ENCODE measurements around the gene MPIG6B.

The MPIG6B gene

DNA sequence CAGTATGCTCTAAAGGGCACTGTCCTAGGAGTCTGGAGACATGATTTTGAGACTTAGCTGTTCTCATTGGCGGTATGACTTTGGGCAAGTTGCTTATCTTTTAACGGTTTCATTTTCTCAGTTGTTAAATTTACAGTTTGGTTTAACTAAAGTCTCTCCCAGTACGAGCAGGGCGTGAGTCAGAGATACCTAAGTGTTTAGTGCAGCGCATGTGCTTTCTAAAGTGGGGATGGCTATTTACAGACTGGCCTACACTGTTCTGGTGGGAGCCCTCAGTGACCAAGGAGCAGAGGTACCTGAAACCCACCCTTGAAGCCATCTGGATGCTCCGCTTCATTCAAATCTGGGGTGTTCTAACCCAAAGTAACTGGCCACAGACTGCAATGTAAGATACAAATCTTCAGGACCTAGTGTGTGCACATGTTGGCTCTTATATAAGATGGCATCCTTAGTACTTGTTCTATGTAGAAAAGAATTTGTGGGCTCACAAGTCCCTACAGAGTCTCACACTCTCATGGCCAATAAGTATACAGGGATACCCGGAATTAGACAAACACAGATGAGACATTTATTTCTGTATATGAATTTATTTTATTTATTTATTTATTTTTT, 27.3 kb downstream of the MPIG6B start:
- no peaks in the 10 kb centered on the region for H3K36me3 ChIP-seq (ENCODE audit: control insufficient read depth, insufficient read depth, low read length)
- H3K27ac ChIP-seq (ENCODE audit: insufficient read depth, low read depth, low read length, poor library complexity, severe bottlenecking): no peak overlapping the region
- H3K4me1 ChIP-seq (ENCODE audit: control insufficient read depth, insufficient read depth, low read length): no peaks in the 10 kb centered on the region
- no peak overlapping the region for H3K4me3 ChIP-seq (ENCODE audit: insufficient read depth, low read depth, low read length)
- H3K27me3 ChIP-seq (ENCODE audit: control insufficient read depth, insufficient read depth, low read length, poor library complexity, severe bottlenecking): no peaks in the 10 kb centered on the region
- WGBS, 2 experiments: 96 to 98% methylated on average over 6 of the region's 7 CpGs
- H3K9me3 ChIP-seq (ENCODE audit: control insufficient read depth, low read length): no peaks in the 10 kb centered on the region

DNA sequence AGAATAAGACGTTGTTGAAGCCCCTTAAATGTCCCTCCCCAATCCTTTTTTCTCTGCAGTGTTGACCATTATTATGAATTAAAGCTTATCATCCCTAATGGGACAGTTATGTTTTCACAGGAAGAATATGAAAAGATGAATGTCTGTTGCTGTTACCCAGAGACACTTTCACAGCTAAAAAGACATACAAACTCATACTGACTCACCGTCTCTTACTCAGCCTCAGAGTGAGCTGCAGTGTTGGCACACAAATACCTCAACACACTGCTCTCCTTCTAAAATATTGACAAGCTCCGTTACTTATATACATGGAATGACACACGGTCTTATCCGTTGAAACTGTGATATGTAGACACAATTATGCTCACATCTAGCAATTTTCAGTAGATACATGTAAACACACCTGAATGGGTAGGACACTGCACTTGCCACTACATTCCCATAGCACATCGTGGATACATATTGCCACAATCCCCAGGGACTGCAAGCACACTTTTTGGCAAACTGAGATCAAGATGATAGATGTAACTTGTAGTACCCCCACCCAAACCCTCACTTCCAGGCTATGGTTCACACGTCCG, 29.7 kb downstream of the MPIG6B start:
- no peaks in the 10 kb centered on the region for H3K27me3 ChIP-seq (ENCODE audit: control insufficient read depth, insufficient read depth, low read length, poor library complexity, severe bottlenecking)
- no peaks in the 10 kb centered on the region for H3K9me3 ChIP-seq (ENCODE audit: control insufficient read depth, low read length)
- no peak overlapping the region for H3K27ac ChIP-seq (ENCODE audit: insufficient read depth, low read depth, low read length, poor library complexity, severe bottlenecking)
- no peaks in the 10 kb centered on the region for H3K36me3 ChIP-seq (ENCODE audit: control insufficient read depth, insufficient read depth, low read length)
- H3K4me3 ChIP-seq (ENCODE audit: insufficient read depth, low read depth, low read length): no peak overlapping the region
- WGBS, 2 experiments: 85 to 98% methylated on average over 7 to 8 of the region's 8 CpGs
- H3K4me1 ChIP-seq (ENCODE audit: control insufficient read depth, insufficient read depth, low read length): no peaks in the 10 kb centered on the region

DNA sequence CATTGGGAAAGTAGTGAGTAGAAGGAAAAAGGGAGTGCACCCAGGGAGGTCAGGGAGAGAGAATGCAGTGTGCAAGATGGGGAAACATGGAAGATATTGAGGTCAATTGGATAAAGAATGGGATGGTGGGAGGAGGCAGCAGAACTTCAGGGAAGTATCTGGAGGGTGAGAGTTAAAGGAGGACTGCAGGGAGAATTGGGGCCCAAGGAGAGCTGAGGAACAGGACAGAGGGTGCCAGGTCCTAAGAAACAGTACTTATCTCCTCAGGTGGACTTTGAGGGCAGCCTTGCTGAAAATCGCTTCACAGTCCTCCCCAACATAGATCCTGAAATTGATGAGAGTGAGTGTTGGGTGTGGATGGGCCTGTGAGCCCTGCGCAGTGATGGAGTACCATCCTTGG, 35.1 kb downstream of the MPIG6B start:
- H3K9me3 ChIP-seq (ENCODE audit: control insufficient read depth, low read length): no peaks in the 10 kb centered on the region
- H3K27me3 ChIP-seq (ENCODE audit: control insufficient read depth, insufficient read depth, low read length, poor library complexity, severe bottlenecking): no peaks in the 10 kb centered on the region
- WGBS, 2 experiments: 95 to 96% methylated on average over 2 of the region's 2 CpGs
- no peak overlapping the region for H3K4me3 ChIP-seq (ENCODE audit: insufficient read depth, low read depth, low read length)
- peaks cover 5% of the 10 kb centered on the region for H3K36me3 ChIP-seq (ENCODE audit: control insufficient read depth, insufficient read depth, low read length)
- peaks cover 7% of the 10 kb centered on the region for H3K4me1 ChIP-seq (ENCODE audit: control insufficient read depth, insufficient read depth, low read length)
- no peak overlapping the region for H3K27ac ChIP-seq (ENCODE audit: insufficient read depth, low read depth, low read length, poor library complexity, severe bottlenecking)

DNA sequence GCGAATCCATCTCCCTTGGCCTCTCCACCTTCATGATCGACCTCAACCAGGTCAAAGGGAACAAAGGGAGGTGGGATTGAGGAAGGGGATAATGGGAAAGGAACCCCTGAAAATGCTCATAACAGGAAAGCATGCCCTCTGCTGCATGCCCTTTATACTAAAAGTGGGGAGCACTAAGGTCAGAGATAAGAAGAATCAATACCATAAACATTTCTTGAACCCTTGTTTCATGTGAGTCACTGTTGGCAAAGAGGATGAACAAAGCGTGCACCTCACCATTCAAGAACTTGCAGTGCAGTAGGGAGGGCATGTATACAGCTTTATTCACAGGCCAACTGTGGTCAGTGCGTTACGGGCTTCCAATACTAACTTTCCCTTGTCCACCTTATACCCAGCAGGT, 37.6 kb downstream of the MPIG6B start:
- Histone ChIP-seq H3K27me3 (ENCODE audit: control insufficient read depth, insufficient read depth, low read length, poor library complexity, severe bottlenecking) (no peaks in the 10 kb centered on the region), H3K4me1 (ENCODE audit: control insufficient read depth, insufficient read depth, low read length) (peaks cover 16% of the 10 kb centered on the region), H3K9me3 (ENCODE audit: control insufficient read depth, low read length) (no peaks in the 10 kb centered on the region), H3K27ac (ENCODE audit: insufficient read depth, low read depth, low read length, poor library complexity, severe bottlenecking) (no peak overlapping the region), H3K4me3 (ENCODE audit: insufficient read depth, low read depth, low read length) (no peak overlapping the region), H3K36me3 (ENCODE audit: control insufficient read depth, insufficient read depth, low read length) (peaks cover 5% of the 10 kb centered on the region)
- WGBS, 2 experiments: 93 to 95% methylated on average over 5 of the region's 5 CpGs

DNA sequence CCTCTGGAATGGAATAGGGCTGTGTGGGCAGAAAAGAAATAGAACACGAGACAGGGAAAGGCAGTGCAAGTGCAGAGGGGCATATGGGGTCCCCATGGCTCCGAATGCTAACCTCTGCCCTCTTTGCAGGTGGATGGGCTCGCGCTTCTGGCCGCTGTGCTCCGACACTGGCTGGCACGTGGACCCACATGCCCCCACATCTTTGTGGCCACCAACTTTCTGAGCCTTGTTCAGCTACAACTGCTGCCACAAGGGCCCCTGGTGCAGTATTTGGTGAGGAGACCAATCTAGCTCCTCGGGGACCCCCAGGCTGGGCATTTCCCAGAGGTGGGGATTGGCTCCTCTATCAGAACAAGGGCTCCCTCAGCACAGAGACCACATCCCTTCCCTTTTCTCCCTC, 38.2 kb downstream of the MPIG6B start:
- no peak overlapping the region for H3K27ac ChIP-seq (ENCODE audit: insufficient read depth, low read depth, low read length, poor library complexity, severe bottlenecking)
- no peak overlapping the region for H3K4me3 ChIP-seq (ENCODE audit: insufficient read depth, low read depth, low read length)
- H3K4me1 ChIP-seq (ENCODE audit: control insufficient read depth, insufficient read depth, low read length): peaks cover 22% of the 10 kb centered on the region
- no peaks in the 10 kb centered on the region for H3K9me3 ChIP-seq (ENCODE audit: control insufficient read depth, low read length)
- WGBS, 2 experiments: 96% methylated on average over 8 of the region's 8 CpGs
- H3K27me3 ChIP-seq (ENCODE audit: control insufficient read depth, insufficient read depth, low read length, poor library complexity, severe bottlenecking): no peaks in the 10 kb centered on the region
- peaks cover 5% of the 10 kb centered on the region for H3K36me3 ChIP-seq (ENCODE audit: control insufficient read depth, insufficient read depth, low read length)

DNA sequence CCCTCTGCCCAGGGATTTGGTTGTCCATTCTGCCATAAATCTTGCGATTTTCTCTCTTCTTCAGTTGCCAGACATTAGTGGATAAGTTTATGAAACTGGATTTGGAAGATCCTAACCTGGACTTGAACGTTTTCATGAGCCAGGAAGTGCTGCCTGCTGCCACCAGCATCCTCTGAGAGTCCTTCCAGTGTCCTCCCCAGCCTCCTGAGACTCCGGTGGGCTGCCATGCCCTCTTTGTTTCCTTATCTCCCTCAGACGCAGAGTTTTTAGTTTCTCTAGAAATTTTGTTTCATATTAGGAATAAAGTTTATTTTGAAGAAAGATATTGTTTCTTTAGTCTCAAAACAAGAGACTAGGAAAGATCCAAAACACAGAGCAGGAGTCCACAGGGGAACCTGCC, 39.2 kb downstream of the MPIG6B start, which contains the start of gene SAPCD1:
Gene SAPCD1, plus strand, starts transcription at position 301 of the 400 bp plus-strand sequence. CDS start 399 bp downstream, outside the sequence.
- 88 to 93% methylated on average over 3 to 4 of the region's 4 CpGs for WGBS, 2 experiments
- Histone ChIP-seq H3K27ac (ENCODE audit: insufficient read depth, low read depth, low read length, poor library complexity, severe bottlenecking) (peak within 1 kb of the TSS; percentile 87), H3K36me3 (ENCODE audit: control insufficient read depth, insufficient read depth, low read length) (peaks cover 5% of the 10 kb centered on the region), H3K27me3 (ENCODE audit: control insufficient read depth, insufficient read depth, low read length, poor library complexity, severe bottlenecking) (no peaks in the 10 kb centered on the region), H3K9me3 (ENCODE audit: control insufficient read depth, low read length) (no peaks in the 10 kb centered on the region), H3K4me3 (ENCODE audit: insufficient read depth, low read depth, low read length) (no peak within 1 kb of the TSS), H3K4me1 (ENCODE audit: control insufficient read depth, insufficient read depth, low read length) (peaks cover 22% of the 10 kb centered on the region)

DNA sequence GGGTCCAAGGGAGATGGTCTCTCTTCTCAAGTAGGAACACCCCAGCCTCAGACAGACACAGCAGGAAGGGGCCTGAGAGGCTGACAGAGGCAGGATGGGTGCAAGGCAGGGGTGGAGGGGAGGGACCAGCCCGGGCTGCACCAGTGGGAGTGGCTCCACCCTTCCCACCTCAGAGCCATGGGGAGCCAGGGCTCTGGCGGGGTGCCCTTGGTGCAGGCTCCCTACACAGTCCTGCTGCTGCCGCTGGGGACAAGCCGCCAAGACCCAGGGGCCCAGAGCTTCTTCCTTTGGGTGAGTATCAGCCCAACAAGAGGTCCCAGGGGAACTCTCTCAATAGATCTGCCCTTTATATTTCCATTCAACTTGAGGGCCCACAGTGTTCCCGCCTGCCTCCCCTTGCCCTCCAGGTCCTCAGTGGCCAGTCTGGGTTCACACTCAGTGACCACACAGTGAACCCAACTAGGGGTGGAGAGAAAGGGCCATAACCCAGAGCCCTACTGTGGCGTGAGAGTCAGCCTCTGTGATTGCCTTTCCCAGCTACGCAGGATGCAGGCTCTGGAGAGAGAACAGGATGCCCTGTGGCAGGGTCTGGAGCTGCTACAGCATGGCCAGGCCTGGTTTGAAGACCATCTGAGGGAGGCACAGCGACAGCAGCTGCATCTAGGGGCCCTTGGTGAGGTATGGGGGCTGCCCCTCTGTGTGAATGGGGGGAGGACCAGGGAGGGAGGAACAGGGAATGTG, 39.9 kb downstream of the MPIG6B start:
- 83 to 85% methylated on average over 8 of the region's 8 CpGs for WGBS, 2 experiments
- no peaks in the 10 kb centered on the region for H3K9me3 ChIP-seq (ENCODE audit: control insufficient read depth, low read length)
- H3K4me1 ChIP-seq (ENCODE audit: control insufficient read depth, insufficient read depth, low read length): peaks cover 22% of the 10 kb centered on the region
- H3K27ac ChIP-seq (ENCODE audit: insufficient read depth, low read depth, low read length, poor library complexity, severe bottlenecking): peak overlapping the region; percentile 87
- H3K36me3 ChIP-seq (ENCODE audit: control insufficient read depth, insufficient read depth, low read length): peaks cover 5% of the 10 kb centered on the region
- H3K4me3 ChIP-seq (ENCODE audit: insufficient read depth, low read depth, low read length): no peak overlapping the region
- H3K27me3 ChIP-seq (ENCODE audit: control insufficient read depth, insufficient read depth, low read length, poor library complexity, severe bottlenecking): no peaks in the 10 kb centered on the region

DNA sequence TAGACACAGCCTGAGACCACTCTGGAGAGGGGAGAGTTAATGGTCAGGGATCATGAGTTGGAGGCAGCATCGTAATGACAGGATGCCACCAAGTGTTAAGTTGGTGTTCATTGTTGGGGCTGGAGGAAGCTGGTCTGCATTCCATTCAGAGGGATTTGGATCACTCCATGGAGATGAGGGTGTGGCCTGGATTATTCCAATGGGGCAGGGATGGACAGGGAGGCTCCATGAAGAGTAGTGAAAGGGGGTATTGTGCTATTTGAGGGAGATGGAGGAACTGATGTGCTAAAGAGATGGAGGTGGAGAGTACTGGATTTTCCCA, 40.4 kb downstream of the MPIG6B start:
- Histone ChIP-seq H3K9me3 (ENCODE audit: control insufficient read depth, low read length) (no peaks in the 10 kb centered on the region), H3K4me3 (ENCODE audit: insufficient read depth, low read depth, low read length) (no peak overlapping the region), H3K27ac (ENCODE audit: insufficient read depth, low read depth, low read length, poor library complexity, severe bottlenecking) (peak overlapping the region; percentile 87), H3K36me3 (ENCODE audit: control insufficient read depth, insufficient read depth, low read length) (peaks cover 5% of the 10 kb centered on the region), H3K27me3 (ENCODE audit: control insufficient read depth, insufficient read depth, low read length, poor library complexity, severe bottlenecking) (no peaks in the 10 kb centered on the region), H3K4me1 (ENCODE audit: control insufficient read depth, insufficient read depth, low read length) (peaks cover 22% of the 10 kb centered on the region)
- 2 to 6% methylated on average over 1 of the region's 1 CpG for WGBS, 2 experiments

DNA sequence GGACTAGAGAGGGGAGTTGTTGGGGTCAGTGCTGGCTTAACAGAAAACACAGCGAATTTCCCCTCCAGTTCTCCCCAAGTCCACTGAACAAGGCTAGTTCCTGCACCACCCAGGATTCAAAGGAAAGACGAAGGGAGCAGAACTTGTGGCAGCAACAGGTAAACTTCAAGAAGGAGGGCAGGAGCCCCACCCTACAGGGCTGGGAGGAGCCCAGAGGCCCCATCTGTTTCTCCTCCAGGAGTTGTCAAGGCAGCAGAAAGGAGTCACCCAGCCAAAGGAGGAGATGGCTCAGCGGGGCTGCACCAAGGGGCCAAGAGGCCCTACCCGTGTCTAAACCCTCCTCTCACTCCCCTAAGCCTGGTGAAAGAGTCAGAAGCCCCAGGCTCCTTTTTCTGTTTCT, 41.0 kb downstream of the MPIG6B start:
- H3K4me3 ChIP-seq (ENCODE audit: insufficient read depth, low read depth, low read length): no peak overlapping the region
- no peaks in the 10 kb centered on the region for H3K27me3 ChIP-seq (ENCODE audit: control insufficient read depth, insufficient read depth, low read length, poor library complexity, severe bottlenecking)
- H3K36me3 ChIP-seq (ENCODE audit: control insufficient read depth, insufficient read depth, low read length): peaks cover 5% of the 10 kb centered on the region
- H3K4me1 ChIP-seq (ENCODE audit: control insufficient read depth, insufficient read depth, low read length): peaks cover 22% of the 10 kb centered on the region
- WGBS, 2 experiments: 80 to 82% methylated on average over 4 of the region's 4 CpGs
- H3K9me3 ChIP-seq (ENCODE audit: control insufficient read depth, low read length): no peaks in the 10 kb centered on the region
- H3K27ac ChIP-seq (ENCODE audit: insufficient read depth, low read depth, low read length, poor library complexity, severe bottlenecking): peak overlapping the region; percentile 22

DNA sequence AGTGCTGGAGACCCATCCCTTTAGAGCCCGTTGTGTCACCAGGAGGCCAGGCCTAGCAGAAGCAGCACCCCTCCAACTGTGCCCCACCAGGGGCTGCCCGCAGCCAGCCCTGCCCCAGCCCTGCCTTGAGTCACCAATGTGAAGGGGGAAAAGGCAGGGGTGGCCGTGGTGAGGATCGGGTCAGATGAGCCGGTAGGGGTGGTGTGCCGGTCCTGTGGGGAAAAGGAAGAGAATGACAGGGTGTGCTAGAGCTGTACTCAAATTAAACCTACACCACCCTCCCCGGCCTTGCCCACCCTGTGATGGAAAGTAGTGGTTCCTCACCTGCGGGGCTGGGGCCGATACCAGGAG, 42.4 kb downstream of the MPIG6B start:
- Histone ChIP-seq H3K4me3 (ENCODE audit: insufficient read depth, low read depth, low read length) (no peak overlapping the region), H3K27ac (ENCODE audit: insufficient read depth, low read depth, low read length, poor library complexity, severe bottlenecking) (no peak overlapping the region), H3K36me3 (ENCODE audit: control insufficient read depth, insufficient read depth, low read length) (no peaks in the 10 kb centered on the region), H3K4me1 (ENCODE audit: control insufficient read depth, insufficient read depth, low read length) (peaks cover 22% of the 10 kb centered on the region), H3K27me3 (ENCODE audit: control insufficient read depth, insufficient read depth, low read length, poor library complexity, severe bottlenecking) (no peaks in the 10 kb centered on the region), H3K9me3 (ENCODE audit: control insufficient read depth, low read length) (no peaks in the 10 kb centered on the region)
- 91 to 94% methylated on average over 9 of the region's 9 CpGs for WGBS, 2 experiments
